Measurements from ENCODE around the gene ZNF665.
"Not testable (repeated sequence)": the region's sequence is repeated elsewhere in the genome, so short reads cannot be mapped to it uniquely, and the experiment has no call there.

ZNF665 gene

GRCh38 chr19:53195265-53195903 is 2.2 kb upstream of the ZNF665 start:
- TF ChIP-seq CTCF (IDR thresholded peaks at IDR 0.05; ENCODE audit: low read depth, low read length), result peak; percentile 89
- H3K4me3 ChIP-seq (ENCODE audit: low read depth, low read length), result no peak overlapping the region
- in situ Hi-C loops (cut with HindIII; ENCODE audit: low sequenced_read_pairs), result no loop called here
- peak; percentile 80 for DNase-seq (ENCODE audit: low read depth, low spot score)

- H3K4me3 ChIP-seq (ENCODE audit: low read depth, low read length), result peak overlapping the region; percentile 76
- no peak for TF ChIP-seq CTCF (IDR thresholded peaks at IDR 0.05; ENCODE audit: low read depth, low read length)
- in situ Hi-C loops (cut with HindIII; ENCODE audit: low sequenced_read_pairs), result no loop called here
- no peak for DNase-seq (ENCODE audit: low read depth, low spot score)
Observed at GRCh38 chr19:53193535-53194222, 521 bp upstream of the ZNF665 start.

- in situ Hi-C loops (cut with HindIII; ENCODE audit: low sequenced_read_pairs), result no loop called here
- no peak for TF ChIP-seq CTCF (IDR thresholded peaks at IDR 0.05; ENCODE audit: low read depth, low read length)
- DNase-seq (ENCODE audit: low read depth, low spot score), result no peak
- no peak overlapping the region for H3K4me3 ChIP-seq (ENCODE audit: low read depth, low read length)
Observed at GRCh38 chr19:53190253-53190652, 2.9 kb downstream of the ZNF665 start.

GRCh38 chr19:53189691-53190198 is 3.4 kb downstream of the ZNF665 start:
- DNase-seq (ENCODE audit: low read depth, low spot score); H3K4me3 ChIP-seq (ENCODE audit: low read depth, low read length); in situ Hi-C loops (cut with HindIII; ENCODE audit: low sequenced_read_pairs): not testable (repeated sequence)

- H3K4me3 ChIP-seq (ENCODE audit: low read depth, low read length); in situ Hi-C loops (cut with HindIII; ENCODE audit: low sequenced_read_pairs); DNase-seq (ENCODE audit: low read depth, low spot score): not testable (repeated sequence)
- peak; percentile 1 for TF ChIP-seq CTCF (IDR thresholded peaks at IDR 0.05; ENCODE audit: low read depth, low read length)
Observed at GRCh38 chr19:53185155-53185882, 7.8 kb downstream of the ZNF665 start.

- in situ Hi-C loops (cut with HindIII; ENCODE audit: low sequenced_read_pairs), result no loop called here
- no peak for TF ChIP-seq CTCF (IDR thresholded peaks at IDR 0.05; ENCODE audit: low read depth, low read length)
- DNase-seq (ENCODE audit: low read depth, low spot score), result peak; percentile 76
- H3K4me3 ChIP-seq (ENCODE audit: low read depth, low read length), result no peak overlapping the region
Observed at GRCh38 chr19:53183146-53183764, 9.9 kb downstream of the ZNF665 start.
